Keratinocyte (primary cell): ENCODE results near the gene STARD8.

Experiments used
- EZH2 ChIP-seq: IDR thresholded peaks from one replicate; pipeline ENCODE4 v1.6.1; 2012; ENCODE audit warnings: inconsistent platforms, mild to moderate bottlenecking, low read length, moderate library complexity
- TF ChIP-seq, protein P1 (sequence below), 3 experiments: IDR thresholded peaks in 1 of 3; conservative IDR thresholded peaks in 1 of 3; optimal IDR thresholded peaks in 1 of 3; 2 replicates in 2 of 3; 3 replicates in 1 of 3; pipeline versions ENCODE3 to v1.5.1; 2011; ENCODE audit warnings: low read length in 3 of 3, mild to moderate bottlenecking in 3 of 3, moderate library complexity in 2 of 3, control low read depth in 1 of 3, inconsistent platforms in 1 of 3; ENCODE audit not compliant: insufficient read depth in 2 of 3; ENCODE audit errors: extremely low read depth in 1 of 3

DNA sequence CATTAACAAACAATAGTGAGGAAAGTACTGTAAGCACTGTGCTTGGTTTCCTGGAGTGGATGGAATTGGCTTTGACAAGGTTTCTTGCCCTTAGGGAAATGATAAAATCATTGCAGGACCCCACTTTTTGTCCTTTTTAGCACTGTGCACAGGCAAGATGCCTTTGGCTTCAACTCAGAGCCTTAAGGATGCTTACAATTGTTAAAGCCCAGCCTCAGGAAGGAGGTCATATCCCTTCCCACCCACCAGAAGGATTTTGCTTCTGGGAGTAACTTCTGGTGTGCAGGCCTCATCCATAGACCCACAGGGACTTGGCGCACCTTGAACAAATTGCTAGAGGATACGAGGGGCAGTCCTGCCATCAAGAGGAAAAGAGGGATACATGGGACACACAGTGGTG lies 44.5 kb downstream of the STARD8 start:
- TF ChIP-seq, protein P1, sequence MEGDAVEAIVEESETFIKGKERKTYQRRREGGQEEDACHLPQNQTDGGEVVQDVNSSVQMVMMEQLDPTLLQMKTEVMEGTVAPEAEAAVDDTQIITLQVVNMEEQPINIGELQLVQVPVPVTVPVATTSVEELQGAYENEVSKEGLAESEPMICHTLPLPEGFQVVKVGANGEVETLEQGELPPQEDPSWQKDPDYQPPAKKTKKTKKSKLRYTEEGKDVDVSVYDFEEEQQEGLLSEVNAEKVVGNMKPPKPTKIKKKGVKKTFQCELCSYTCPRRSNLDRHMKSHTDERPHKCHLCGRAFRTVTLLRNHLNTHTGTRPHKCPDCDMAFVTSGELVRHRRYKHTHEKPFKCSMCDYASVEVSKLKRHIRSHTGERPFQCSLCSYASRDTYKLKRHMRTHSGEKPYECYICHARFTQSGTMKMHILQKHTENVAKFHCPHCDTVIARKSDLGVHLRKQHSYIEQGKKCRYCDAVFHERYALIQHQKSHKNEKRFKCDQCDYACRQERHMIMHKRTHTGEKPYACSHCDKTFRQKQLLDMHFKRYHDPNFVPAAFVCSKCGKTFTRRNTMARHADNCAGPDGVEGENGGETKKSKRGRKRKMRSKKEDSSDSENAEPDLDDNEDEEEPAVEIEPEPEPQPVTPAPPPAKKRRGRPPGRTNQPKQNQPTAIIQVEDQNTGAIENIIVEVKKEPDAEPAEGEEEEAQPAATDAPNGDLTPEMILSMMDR (optimal IDR thresholded peaks at IDR 0.05 in 1 of 3, IDR thresholded peaks at IDR 0.05 in 1 of 3, conservative IDR thresholded peaks at IDR 0.05 in 1 of 3; ENCODE audit: extremely low read depth in 1 of 3, insufficient read depth in 2 of 3, low read length in 3 of 3): no peak
- no peak for TF ChIP-seq EZH2
